Measurements from ENCODE around the gene KRT79. TPM values are rescaled to one million over a fixed set of nuclear protein-coding genes. Genes with fewer than 3 reads are reported as not detected.

Gene KRT79
- total and polyA plus RNA-seq, 9 of the 15 experiments (the other 6 are each of a cell fraction or from before 2014, with no cell fraction given), result 0.03 to 2.3 (median 0.23) TPM; not detected in 2

GRCh38 chr12:52873832-52874572 lies 39.9 kb upstream of the KRT79 start (continued):
- no peak for TF ChIP-seq ELK3 (CRISPR knock-in tag; IDR thresholded peaks at IDR 0.05)
- TF ChIP-seq PPARD (CRISPR knock-in tag; IDR thresholded peaks at IDR 0.05), result no peak
- TF ChIP-seq AFF1 (IDR thresholded peaks at IDR 0.05; ENCODE audit: low read depth in 1 of 2, partially characterized antibody in 2 of 2), result no peak
- no peak for TF ChIP-seq CBFA2T2 (conservative IDR thresholded peaks at IDR 0.05)
- no peak for TF ChIP-seq ZNF655 (CRISPR knock-in tag; IDR thresholded peaks at IDR 0.05)
- TF ChIP-seq ZNF197 (CRISPR knock-in tag; IDR thresholded peaks at IDR 0.05; ENCODE audit: low read depth), result no peak
- TF ChIP-seq RNF2 (IDR thresholded peaks at IDR 0.05), result peak; percentile 81
- no peak for TF ChIP-seq RBM34 (IDR thresholded peaks at IDR 0.05; ENCODE audit: borderline replicate concordance, insufficient read depth, low read length)
- TF ChIP-seq CREB5 (CRISPR knock-in tag; IDR thresholded peaks at IDR 0.05), result no peak
- TF ChIP-seq ZZZ3 (IDR thresholded peaks at IDR 0.05), result no peak
- TF ChIP-seq ZNF41 (CRISPR knock-in tag; conservative IDR thresholded peaks at IDR 0.05), result no peak
- TF ChIP-seq GATAD2A (IDR thresholded peaks at IDR 0.05), result 0 out of 2 replicates have a peak, but pooled peaks have one; percentile 47
- TF ChIP-seq CREB3L1 (IDR thresholded peaks at IDR 0.05; ENCODE audit: borderline replicate concordance, low read depth), result peak; percentile 41; the same call in 1 of the 2 replicates
- peak; percentile 97 for TF ChIP-seq JUND (IDR thresholded peaks at IDR 0.05; ENCODE audit: borderline replicate concordance, low read depth, low read length)
- TF ChIP-seq JUND (tag; IDR thresholded peaks at IDR 0.05; ENCODE audit: borderline replicate concordance, low read depth, low read length), result peak; percentile 94; the same call in 2 of the 3 replicates
- TF ChIP-seq ETV6 (IDR thresholded peaks at IDR 0.05; ENCODE audit: borderline replicate concordance in 1 of 2, low read depth in 2 of 2, low read length in 1 of 2), result no peak
- TF ChIP-seq ETV6 (CRISPR knock-in tag; IDR thresholded peaks at IDR 0.05; ENCODE audit: borderline replicate concordance), result no peak

All from K562 (cell line).